H1 (cell line): ENCODE results near the gene FADD. TPM values are rescaled to one million over a fixed set of nuclear protein-coding genes. Genes with fewer than 3 reads are reported as not detected.

Experiments used
- CTCF ChIA-PET: fragments of 300-600 bp; sonication (Branson Sonifier 250); formaldehyde crosslinking; loops from one replicate; lab custom pipeline; 2021; ENCODE audit not compliant: partially characterized antibody; lab: Charles Lee
- POLR2A ChIA-PET: fragments of 300-600 bp; sonication (Branson Sonifier 250); formaldehyde crosslinking; loops from one replicate; lab custom pipeline; 2021; ENCODE audit warnings: inconsistent platforms; ENCODE audit not compliant: partially characterized antibody; lab: Charles Lee
- DNase-seq, 2 experiments: peaks; one replicate each; pipeline versions ENCODE4 v3.0.0 to v3.0.0-alpha.2; 2010 to 2022; ENCODE audit warnings: low spot score in 2 of 2, low read depth in 1 of 2, mixed read lengths in 1 of 2
- FAIRE-seq: peaks from 2 replicates; lab custom pipeline; 2011; peaks lifted over from hg19 to GRCh38; lab: Jason Lieb, UNC
- H2AFZ ChIP-seq: 2 replicates; pipeline ENCODE4 v1.8.1; 2012; ENCODE audit warnings: low read length, inconsistent platforms
- H2AK5ac ChIP-seq: 2 replicates; pipeline ENCODE4 v1.6.1; 2013; ENCODE audit warnings: low read depth, low read length
- H2BK120ac ChIP-seq: replicated peaks from 2 replicates; pipeline ENCODE3; 2013; ENCODE audit warnings: low read depth, low read length, inconsistent platforms
- H2BK12ac ChIP-seq: 2 replicates; pipeline ENCODE4 v1.6.1; 2013; ENCODE audit warnings: low read depth, low read length
- H2BK15ac ChIP-seq: 2 replicates; pipeline ENCODE4 v1.6.1; 2013; ENCODE audit warnings: low read length
- H2BK20ac ChIP-seq: 2 replicates; pipeline ENCODE4 v1.6.1; 2013; ENCODE audit warnings: low read length
- H2BK5ac ChIP-seq: 2 replicates; pipeline ENCODE4 v1.6.1; 2013; ENCODE audit warnings: low read depth, low read length
- H3K14ac ChIP-seq: 2 replicates; pipeline ENCODE4 v1.6.1; 2013; ENCODE audit warnings: inconsistent platforms; ENCODE audit not compliant: insufficient read length
- H3K18ac ChIP-seq: 2 replicates; pipeline ENCODE4 v1.6.1; 2013; ENCODE audit warnings: low read length; ENCODE audit errors: extremely low read depth
- H3K23ac ChIP-seq: 2 replicates; pipeline ENCODE4 v1.6.1; 2013; ENCODE audit warnings: inconsistent platforms; ENCODE audit not compliant: insufficient read length
- H3K23me2 ChIP-seq: 2 replicates; pipeline ENCODE4 v1.6.1; 2013; ENCODE audit warnings: low read depth, low read length
- H3K27ac ChIP-seq: 2 replicates; pipeline ENCODE4 v1.6.1; 2011; ENCODE audit warnings: low read depth, low read length, inconsistent platforms
- H3K27me3 ChIP-seq, 4 experiments: replicated peaks in 1 of 4; 1 replicate in 1 of 4; 2 replicates in 3 of 4; pipeline versions ENCODE4 v1.6.1 to v1.8.1; 2011 to 2013; ENCODE audit warnings: low read length in 3 of 4, mild to moderate bottlenecking in 3 of 4, inconsistent platforms in 2 of 4, mixed read lengths in 2 of 4, moderate library complexity in 1 of 4; ENCODE audit not compliant: control insufficient read depth in 3 of 4, insufficient read depth in 3 of 4; ENCODE audit errors: extremely low read depth in 1 of 4
- H3K36me3 ChIP-seq, 4 experiments: 2 replicates each; pipeline versions ENCODE4 v1.6.1 to v1.8.1; 2011 to 2013; ENCODE audit warnings: mild to moderate bottlenecking in 4 of 4, low read length in 3 of 4, moderate library complexity in 2 of 4, control low read depth in 1 of 4, inconsistent platforms in 1 of 4; ENCODE audit not compliant: insufficient read depth in 4 of 4, control insufficient read depth in 2 of 4
- H3K4ac ChIP-seq: replicated peaks from 2 replicates; pipeline ENCODE3; 2013; ENCODE audit warnings: low read length, low read depth, mixed read lengths, inconsistent platforms; ENCODE audit not compliant: insufficient read length
- H3K4me1 ChIP-seq, 4 experiments: replicated peaks in 1 of 4; 1 replicate in 1 of 4; 2 replicates in 3 of 4; pipeline versions ENCODE4 v1.6.1 to v1.8.1; 2011 to 2013; ENCODE audit warnings: low read length in 3 of 4, inconsistent platforms in 2 of 4, mixed read lengths in 1 of 4; ENCODE audit not compliant: insufficient read depth in 4 of 4, control insufficient read depth in 3 of 4
- H3K4me2 ChIP-seq, 2 experiments: 2 replicates each; pipeline versions ENCODE4 v1.6.1 to v1.8.1; 2011 to 2013; ENCODE audit warnings: low read depth in 2 of 2, low read length in 2 of 2, control low read depth in 1 of 2, inconsistent platforms in 1 of 2, mild to moderate bottlenecking in 1 of 2; ENCODE audit not compliant: insufficient read depth in 1 of 2
- H3K4me3 ChIP-seq, 4 experiments: fragments of 200-600, 300-600 bp in 1 of 4; sonication (generic), shearing (Covaris generic), sonication (Bioruptor Twin) in 1 of 4; 2 replicates each; pipeline versions ENCODE4 v1.5.1 to v1.8.1; 2011 to 2016; ENCODE audit warnings: low read length in 4 of 4, low read depth in 3 of 4, control low read depth in 2 of 4, inconsistent platforms in 2 of 4, mild to moderate bottlenecking in 2 of 4, mixed read lengths in 1 of 4, moderate library complexity in 1 of 4; ENCODE audit not compliant: insufficient read depth in 2 of 4; ENCODE audit errors: extremely low read depth in 1 of 4
- H3K56ac ChIP-seq: replicated peaks from 2 replicates; pipeline ENCODE3; 2013; ENCODE audit warnings: low read depth, mild to moderate bottlenecking, mixed read lengths, low read length, inconsistent platforms; ENCODE audit not compliant: insufficient read length
- H3K79me1 ChIP-seq: 2 replicates; pipeline ENCODE4 v1.6.1; 2013; ENCODE audit warnings: low read depth, low read length, control low read depth
- H3K79me2 ChIP-seq, 2 experiments: 2 replicates each; pipeline versions ENCODE4 v1.6.1 to v1.8.1; 2012 to 2013; ENCODE audit warnings: low read length in 2 of 2, mild to moderate bottlenecking in 2 of 2, inconsistent platforms in 1 of 2; ENCODE audit not compliant: insufficient read depth in 2 of 2, control insufficient read depth in 1 of 2
- H3K9ac ChIP-seq, 4 experiments: replicated peaks in 1 of 4; 1 replicate in 1 of 4; 2 replicates in 3 of 4; pipeline versions ENCODE4 v1.6.1 to v1.8.1; 2011 to 2013; ENCODE audit warnings: low read depth in 3 of 4, low read length in 3 of 4, control low read depth in 2 of 4, mild to moderate bottlenecking in 2 of 4, moderate library complexity in 2 of 4, inconsistent platforms in 1 of 4; ENCODE audit errors: extremely low read depth in 1 of 4
- H3K9me3 ChIP-seq, 2 experiments: 2 replicates each; pipeline versions ENCODE4 v1.6.1 to v1.8.1; 2012 to 2013; ENCODE audit warnings: mild to moderate bottlenecking in 2 of 2, moderate library complexity in 2 of 2, control low read depth in 1 of 2, inconsistent platforms in 1 of 2, low read depth in 1 of 2, low read length in 1 of 2, mixed read lengths in 1 of 2; ENCODE audit not compliant: insufficient read depth in 2 of 2
- H4K20me1 ChIP-seq, 2 experiments: replicated peaks in 1 of 2; 2 replicates each; pipeline versions ENCODE3 to v1.8.1; 2011 to 2013; ENCODE audit warnings: inconsistent platforms in 2 of 2, low read length in 2 of 2, mild to moderate bottlenecking in 1 of 2; ENCODE audit not compliant: insufficient read depth in 2 of 2, control insufficient read depth in 1 of 2
- H4K5ac ChIP-seq: 2 replicates; pipeline ENCODE4 v1.6.1; 2013; ENCODE audit warnings: low read length, low read depth, mixed read lengths, inconsistent platforms; ENCODE audit not compliant: insufficient read length
- H4K8ac ChIP-seq: 2 replicates; pipeline ENCODE4 v1.8.0; 2013; ENCODE audit warnings: mild to moderate bottlenecking, moderate library complexity, low read length, inconsistent platforms; ENCODE audit not compliant: insufficient read depth; ENCODE audit errors: extremely low read depth
- H4K91ac ChIP-seq: replicated peaks from 2 replicates; pipeline ENCODE3; 2013; ENCODE audit warnings: low read length, mixed read lengths, inconsistent platforms; ENCODE audit not compliant: insufficient read length
- ASH2L ChIP-seq: fragments of 200-600, 300-600 bp; sonication (generic); IDR thresholded peaks from one replicate; pipeline ENCODE4 v1.7.1; 2017; ENCODE audit warnings: low read length
- CBX5 ChIP-seq: fragments of 300-800, 300-1000 bp; sonication (generic); IDR thresholded peaks from 2 replicates; pipeline ENCODE4 v1.7.1; 2016; ENCODE audit warnings: antibody characterized with exemption, low read length, low read depth
- CBX8 ChIP-seq: fragments of 300-800, 300-1000 bp; sonication (generic); IDR thresholded peaks from 2 replicates; pipeline ENCODE4 v1.7.1; 2016; ENCODE audit warnings: low read depth, low read length, borderline replicate concordance
- CREB1 ChIP-seq: IDR thresholded peaks from 2 replicates; pipeline ENCODE4 v1.6.1; 2012; ENCODE audit warnings: inconsistent platforms
- EGR1 ChIP-seq: IDR thresholded peaks from 2 replicates; pipeline ENCODE4 v1.6.1; 2011; ENCODE audit warnings: low read depth, low read length, borderline replicate concordance
- GTF2F1 ChIP-seq: IDR thresholded peaks from 2 replicates; pipeline ENCODE4 v1.6.1; 2012; ENCODE audit warnings: low read depth, low read length, improper control_type of control experiment, borderline replicate concordance
- JUN ChIP-seq: IDR thresholded peaks from 2 replicates; pipeline ENCODE4 v1.6.1; 2011; ENCODE audit warnings: low read depth, mild to moderate bottlenecking, improper control_type of control experiment, low read length
- KDM5A ChIP-seq: fragments of 200-600 bp; IDR thresholded peaks from 2 replicates; pipeline ENCODE4 v1.7.1; 2012; ENCODE audit warnings: mild to moderate bottlenecking, low read length, inconsistent platforms, mixed read lengths
- POLR2A ChIP-seq, 2 experiments: IDR thresholded peaks; 1 replicate in 1 of 2; 2 replicates in 1 of 2; pipeline ENCODE4 v1.6.1; 2011; ENCODE audit warnings: low read depth in 2 of 2, low read length in 2 of 2, mild to moderate bottlenecking in 2 of 2; ENCODE audit errors: control extremely low read depth in 1 of 2
- RBBP5 ChIP-seq: IDR thresholded peaks from 2 replicates; pipeline ENCODE4 v1.7.1; 2012; ENCODE audit warnings: low read depth, mild to moderate bottlenecking, inconsistent platforms, low read length, moderate library complexity, borderline replicate concordance
- SAP30 ChIP-seq: fragments of 300-600 bp; sonication (generic); IDR thresholded peaks from 2 replicates; pipeline ENCODE4 v1.7.1; 2012; ENCODE audit warnings: low read length, moderate library complexity, mild to moderate bottlenecking, inconsistent platforms; ENCODE audit not compliant: insufficient read depth, insufficient replicate concordance
- TAF1 ChIP-seq: IDR thresholded peaks from 2 replicates; pipeline ENCODE4 v1.6.1; 2011; ENCODE audit warnings: mild to moderate bottlenecking, low read depth, low read length
- TBP ChIP-seq: IDR thresholded peaks from 2 replicates; pipeline ENCODE4 v1.6.1; 2011; ENCODE audit warnings: low read depth, low read length, improper control_type of control experiment
- TEAD4 ChIP-seq: IDR thresholded peaks from 2 replicates; pipeline ENCODE4 v1.6.1; 2012; ENCODE audit warnings: low read depth, low read length, inconsistent platforms, mixed read lengths
- WGBS, 2 experiments: shearing (Covaris generic) in 1 of 2; methylation state at CpG; one replicate each; pipeline versions ENCODE4 v1.1.6 to v1.1.7; 2013 to 2015; ENCODE audit warnings: low lambda C conversion rate in 2 of 2, mixed read lengths in 2 of 2, inconsistent platforms in 1 of 2, low coverage in 1 of 2, missing lambda C conversion rate in 1 of 2; ENCODE audit not compliant: insufficient replicate concordance in 2 of 2, insufficient coverage in 1 of 2, insufficient read length in 1 of 2; ENCODE audit errors: extremely low coverage in 1 of 2, missing lambda C conversion rate in 1 of 2; 5-methylcytosine and 5-hydroxymethylcytosine counted together
- polyA plus RNA-seq, 7 experiments: library from polyadenylated mRNA; depleted of rRNA in 3 of 7; stranded (reverse) in 5 of 7; unstranded in 2 of 7; fragments of >200 nt in 5 of 7; fragments of 200-250 nt in 2 of 7; gene quantifications; 1 replicate in 5 of 7; 2 replicates in 1 of 7; 4 replicates in 1 of 7; pipeline versions ENCODE4 v1.2.1 to v1.2.3, GENCODE V29; 2011 to 2013; ENCODE audit warnings: missing spikeins in 2 of 7, mixed read lengths in 2 of 7
- total RNA-seq: library from RNA; stranded (reverse); fragmentation: NEBNext Ultra II Directional; extraction: Animal tissue kit (Norgen Biotek cat#: 25700); gene quantifications from 2 replicates; pipeline ENCODE4 v1.2.1, GENCODE V29; 2021

Gene FADD
- total and polyA plus RNA-seq, 2 of the 8 experiments (the other 6 are each of a cell fraction or from before 2014, with no cell fraction given) = 29.0 to 43.9 TPM

GRCh38 chr11:70193411-70194292, 9.4 kb upstream of the FADD start:
- Histone ChIP-seq H3K14ac (no peak overlapping the region), H2BK12ac (no peak overlapping the region), H3K9me3 (no peaks in the 10 kb centered on the region; a peak in 1 of 4 replicates), H3K4me1 (no peaks in the 10 kb centered on the region), H3K23ac (no peak overlapping the region), H3K27me3 (no peaks in the 10 kb centered on the region), H3K4ac (no peak overlapping the region), H3K27ac (no peak overlapping the region; the same call in 1 of the 2 replicates), H3K9ac (no peak overlapping the region), H2BK120ac (no peak overlapping the region), H3K4me3 (no peak overlapping the region), H3K36me3 (no peaks in the 10 kb centered on the region), H2BK15ac (no peak overlapping the region), H4K91ac (no peak overlapping the region), H2BK5ac (no peak overlapping the region), H4K5ac (no peak overlapping the region), H4K20me1 (peaks cover 0 to 16% of the 10 kb centered on the region in 2 experiments), H3K79me2 (no peaks in the 10 kb centered on the region), H2AK5ac (no peak overlapping the region), H4K8ac (no peak overlapping the region), H3K56ac (no peak overlapping the region), H3K79me1 (no peaks in the 10 kb centered on the region), H3K4me2 (no peak overlapping the region), H3K18ac (no peak overlapping the region), H2BK20ac (no peak overlapping the region), H3K23me2 (peaks cover 15% of the 10 kb centered on the region; the same call in 1 of the 2 replicates), H2AFZ (no peak overlapping the region)
- DNase-seq = no peak
- ChIA-PET POLR2A (no interaction called here), CTCF (interaction anchor here (2.4 to 2.9 kb wide), 4 partner anchors 242 to 283 kb away, joined by 12 to 22 read pairs (median 16); no protein-coding TSS in a partner anchor)
- WGBS, 2 experiments = 86 to 100% methylated on average over 2 to 7 of the region's 7 CpGs
- FAIRE-seq = no peak
- no peak for TF ChIP-seq JUN
- no peak for TF ChIP-seq GTF2F1
- no peak for TF ChIP-seq CREB1
- no peak for TF ChIP-seq POLR2A (IDR thresholded peaks at IDR 0.05; ENCODE audit: control extremely low read depth in 1 of 2, low read depth in 2 of 2, low read length in 2 of 2)
- no peak for TF ChIP-seq CBX8
- no peak for TF ChIP-seq TAF1
- no peak for TF ChIP-seq TEAD4
- TF ChIP-seq KDM5A = no peak
- no peak for TF ChIP-seq TBP
- TF ChIP-seq RBBP5 = no peak
- no peak for TF ChIP-seq SAP30
- TF ChIP-seq CBX5 = no peak
- TF ChIP-seq ASH2L = no peak
- TF ChIP-seq EGR1 = no peak
